HepG2 (cell line): Measurements from ENCODE around the gene PPP1R18. TPM values are rescaled to one million over a fixed set of nuclear protein-coding genes. Genes with fewer than 3 reads are reported as not detected.

ENCODE experiments used
- ELF1 ChIP-seq: sonication (generic); formaldehyde crosslinking; IDR thresholded peaks from 2 replicates; pipeline ENCODE4 v1.4.0; 2020; ENCODE audit warnings: missing genetic modification reagents
- NRL ChIP-seq: sonication (generic); formaldehyde crosslinking; IDR thresholded peaks from 2 replicates; pipeline ENCODE4 v1.5.0; 2020; ENCODE audit warnings: missing genetic modification reagents, mild to moderate bottlenecking, moderate library complexity, borderline replicate concordance
- REL ChIP-seq: sonication (generic); formaldehyde crosslinking; conservative IDR thresholded peaks from 2 replicates; pipeline ENCODE4 v1.8.0; 2022; ENCODE audit warnings: mild to moderate bottlenecking, missing genetic modification reagents, moderate library complexity
- ZBTB20 ChIP-seq: sonication (generic); formaldehyde crosslinking; IDR thresholded peaks from 2 replicates; pipeline ENCODE4 v1.8.1; 2023; ENCODE audit warnings: missing genetic modification reagents, low read depth, mild to moderate bottlenecking, borderline replicate concordance
- ZNF530 ChIP-seq: sonication (generic); formaldehyde crosslinking; IDR thresholded peaks from 2 replicates; pipeline ENCODE4 v1.5.0; 2020; ENCODE audit warnings: low read depth, mild to moderate bottlenecking, missing genetic modification reagents
- ZNF737 ChIP-seq: sonication (generic); formaldehyde crosslinking; IDR thresholded peaks from 2 replicates; pipeline ENCODE4 v1.5.0; 2020; ENCODE audit warnings: missing genetic modification reagents, mild to moderate bottlenecking, borderline replicate concordance
- polyA plus RNA-seq, 8 experiments: library from polyadenylated mRNA; depleted of rRNA in 3 of 8; stranded (reverse) in 7 of 8; unstranded in 1 of 8; fragments of >200 nt; fragmentation: Illumina TruSeq in 4 of 8; extraction: Trizol in 4 of 8; gene quantifications; 2 replicates each; pipeline versions ENCODE4 v1.2.1 to v1.2.3, GENCODE V29; 2011 to 2016; ENCODE audit warnings: low read depth in 4 of 8, missing spikeins in 1 of 8, mixed read lengths in 1 of 8; ENCODE audit not compliant: insufficient read depth in 1 of 8
- total RNA-seq, 5 experiments: library from RNA; depleted of rRNA; stranded (reverse); fragments of >200 nt; fragmentation: Illumina TruSeq; extraction: Trizol; gene quantifications; 2 replicates each; pipeline ENCODE4 v1.2.3, GENCODE V29; 2016; ENCODE audit warnings: low read depth in 1 of 5
- TF ChIP-seq, protein P1 (sequence below): sonication (generic); formaldehyde crosslinking; IDR thresholded peaks from 2 replicates; pipeline ENCODE4 v1.5.1; 2020; ENCODE audit warnings: missing genetic modification reagents, mild to moderate bottlenecking, borderline replicate concordance
- TF ChIP-seq, protein P2 (sequence below), 2 experiments: sonication (generic) in 1 of 2; formaldehyde crosslinking in 1 of 2; IDR thresholded peaks; 2 replicates each; pipeline versions ENCODE4 v1.5.1 to v1.6.1; 2011 to 2020; ENCODE audit warnings: borderline replicate concordance in 1 of 2, low read depth in 1 of 2, low read length in 1 of 2, mild to moderate bottlenecking in 1 of 2, missing genetic modification reagents in 1 of 2, moderate library complexity in 1 of 2
- TF ChIP-seq, protein P3 (sequence below), 2 experiments: fragments of 450-650 bp in 1 of 2; sonication (generic) in 1 of 2; formaldehyde crosslinking in 1 of 2; IDR thresholded peaks; 2 replicates each; pipeline versions ENCODE4 v1.6.1 to v1.8.0; 2016 to 2022; ENCODE audit warnings: antibody characterized with exemption in 1 of 2, mild to moderate bottlenecking in 1 of 2, missing genetic modification reagents in 1 of 2
- TF ChIP-seq, protein P4 (sequence below): sonication (generic); formaldehyde crosslinking; IDR thresholded peaks from 2 replicates; pipeline ENCODE4 v1.5.0; 2020; ENCODE audit warnings: mild to moderate bottlenecking, missing genetic modification reagents
- TF ChIP-seq, protein P5 (sequence below): IDR thresholded peaks from 2 replicates; pipeline ENCODE4 v1.6.1; 2016; ENCODE audit warnings: mild to moderate bottlenecking, missing biosample characterization, missing genetic modification reagents

PPP1R18 gene
- total and polyA plus RNA-seq, 2 of the 13 experiments (the other 11 are each of a cell fraction or from before 2014, with no cell fraction given), result 4.9 to 9.2 TPM

DNA sequence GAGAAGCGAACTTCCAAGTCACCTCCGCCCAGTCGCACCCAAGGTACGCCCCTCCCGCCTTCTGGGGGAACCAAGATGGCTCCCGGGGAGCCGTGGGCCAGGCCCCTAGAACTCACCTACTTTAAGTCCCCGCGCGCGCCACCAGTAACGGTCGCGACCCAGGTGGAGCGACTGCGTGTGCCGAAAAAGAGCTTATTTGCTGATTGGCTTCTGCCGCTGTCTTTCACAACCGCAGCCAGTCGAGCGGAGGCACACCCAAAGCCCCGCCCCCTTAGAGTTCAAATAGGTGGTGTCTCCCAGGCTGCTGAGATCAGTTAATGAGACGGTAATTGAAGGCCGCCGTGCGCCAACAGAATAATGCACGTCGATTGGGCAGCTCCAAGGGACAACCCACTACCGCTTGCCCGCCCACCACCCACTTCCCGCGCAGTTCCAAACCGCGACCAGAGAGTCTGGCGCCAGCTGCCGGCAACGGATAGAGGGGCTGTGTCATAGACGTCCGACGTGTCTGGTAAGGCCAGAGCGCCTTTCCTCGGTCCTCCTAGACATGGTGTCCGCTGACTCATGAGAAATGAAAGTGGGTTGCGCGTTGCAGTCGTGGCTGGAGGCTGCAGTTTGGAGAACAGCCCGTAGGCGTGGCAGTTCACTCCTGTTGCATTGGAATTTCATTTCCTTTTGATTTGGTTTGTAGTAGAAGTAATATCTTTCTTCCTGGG lies 30.8 kb upstream of the PPP1R18 start, which contains the start of gene MDC1 (continued):
- TF ChIP-seq, protein P1, sequence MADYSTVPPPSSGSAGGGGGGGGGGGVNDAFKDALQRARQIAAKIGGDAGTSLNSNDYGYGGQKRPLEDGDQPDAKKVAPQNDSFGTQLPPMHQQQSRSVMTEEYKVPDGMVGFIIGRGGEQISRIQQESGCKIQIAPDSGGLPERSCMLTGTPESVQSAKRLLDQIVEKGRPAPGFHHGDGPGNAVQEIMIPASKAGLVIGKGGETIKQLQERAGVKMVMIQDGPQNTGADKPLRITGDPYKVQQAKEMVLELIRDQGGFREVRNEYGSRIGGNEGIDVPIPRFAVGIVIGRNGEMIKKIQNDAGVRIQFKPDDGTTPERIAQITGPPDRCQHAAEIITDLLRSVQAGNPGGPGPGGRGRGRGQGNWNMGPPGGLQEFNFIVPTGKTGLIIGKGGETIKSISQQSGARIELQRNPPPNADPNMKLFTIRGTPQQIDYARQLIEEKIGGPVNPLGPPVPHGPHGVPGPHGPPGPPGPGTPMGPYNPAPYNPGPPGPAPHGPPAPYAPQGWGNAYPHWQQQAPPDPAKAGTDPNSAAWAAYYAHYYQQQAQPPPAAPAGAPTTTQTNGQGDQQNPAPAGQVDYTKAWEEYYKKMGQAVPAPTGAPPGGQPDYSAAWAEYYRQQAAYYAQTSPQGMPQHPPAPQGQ (CRISPR knock-in tag), result 0 out of 2 replicates have a peak, but pooled peaks have one; percentile 65
- TF ChIP-seq NRL (CRISPR knock-in tag), result peak; percentile 93; the same call in 1 of the 2 replicates
- peak; percentile 86 for TF ChIP-seq ELF1 (CRISPR knock-in tag)
- TF ChIP-seq, protein P2, sequence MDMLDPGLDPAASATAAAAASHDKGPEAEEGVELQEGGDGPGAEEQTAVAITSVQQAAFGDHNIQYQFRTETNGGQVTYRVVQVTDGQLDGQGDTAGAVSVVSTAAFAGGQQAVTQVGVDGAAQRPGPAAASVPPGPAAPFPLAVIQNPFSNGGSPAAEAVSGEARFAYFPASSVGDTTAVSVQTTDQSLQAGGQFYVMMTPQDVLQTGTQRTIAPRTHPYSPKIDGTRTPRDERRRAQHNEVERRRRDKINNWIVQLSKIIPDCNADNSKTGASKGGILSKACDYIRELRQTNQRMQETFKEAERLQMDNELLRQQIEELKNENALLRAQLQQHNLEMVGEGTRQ (IDR thresholded peaks at IDR 0.05; ENCODE audit: low read depth, low read length), result no peak
- TF ChIP-seq, protein P2 (CRISPR knock-in tag; IDR thresholded peaks at IDR 0.05; ENCODE audit: borderline replicate concordance), result no peak
- peak; percentile 92; the same call in 1 of the 2 replicates for TF ChIP-seq REL (CRISPR knock-in tag)
- TF ChIP-seq, protein P3, sequence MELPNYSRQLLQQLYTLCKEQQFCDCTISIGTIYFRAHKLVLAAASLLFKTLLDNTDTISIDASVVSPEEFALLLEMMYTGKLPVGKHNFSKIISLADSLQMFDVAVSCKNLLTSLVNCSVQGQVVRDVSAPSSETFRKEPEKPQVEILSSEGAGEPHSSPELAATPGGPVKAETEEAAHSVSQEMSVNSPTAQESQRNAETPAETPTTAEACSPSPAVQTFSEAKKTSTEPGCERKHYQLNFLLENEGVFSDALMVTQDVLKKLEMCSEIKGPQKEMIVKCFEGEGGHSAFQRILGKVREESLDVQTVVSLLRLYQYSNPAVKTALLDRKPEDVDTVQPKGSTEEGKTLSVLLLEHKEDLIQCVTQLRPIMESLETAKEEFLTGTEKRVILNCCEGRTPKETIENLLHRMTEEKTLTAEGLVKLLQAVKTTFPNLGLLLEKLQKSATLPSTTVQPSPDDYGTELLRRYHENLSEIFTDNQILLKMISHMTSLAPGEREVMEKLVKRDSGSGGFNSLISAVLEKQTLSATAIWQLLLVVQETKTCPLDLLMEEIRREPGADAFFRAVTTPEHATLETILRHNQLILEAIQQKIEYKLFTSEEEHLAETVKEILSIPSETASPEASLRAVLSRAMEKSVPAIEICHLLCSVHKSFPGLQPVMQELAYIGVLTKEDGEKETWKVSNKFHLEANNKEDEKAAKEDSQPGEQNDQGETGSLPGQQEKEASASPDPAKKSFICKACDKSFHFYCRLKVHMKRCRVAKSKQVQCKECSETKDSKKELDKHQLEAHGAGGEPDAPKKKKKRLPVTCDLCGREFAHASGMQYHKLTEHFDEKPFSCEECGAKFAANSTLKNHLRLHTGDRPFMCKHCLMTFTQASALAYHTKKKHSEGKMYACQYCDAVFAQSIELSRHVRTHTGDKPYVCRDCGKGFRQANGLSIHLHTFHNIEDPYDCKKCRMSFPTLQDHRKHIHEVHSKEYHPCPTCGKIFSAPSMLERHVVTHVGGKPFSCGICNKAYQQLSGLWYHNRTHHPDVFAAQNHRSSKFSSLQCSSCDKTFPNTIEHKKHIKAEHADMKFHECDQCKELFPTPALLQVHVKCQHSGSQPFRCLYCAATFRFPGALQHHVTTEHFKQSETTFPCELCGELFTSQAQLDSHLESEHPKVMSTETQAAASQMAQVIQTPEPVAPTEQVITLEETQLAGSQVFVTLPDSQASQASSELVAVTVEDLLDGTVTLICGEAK (IDR thresholded peaks at IDR 0.05), result no peak
- TF ChIP-seq, protein P3 (CRISPR knock-in tag; IDR thresholded peaks at IDR 0.05), result peak; percentile 85
- TF ChIP-seq ZBTB20, result peak; percentile 85; the same call in 1 of the 2 replicates
- no peak for TF ChIP-seq ZNF737 (CRISPR knock-in tag)
- TF ChIP-seq, protein P4, sequence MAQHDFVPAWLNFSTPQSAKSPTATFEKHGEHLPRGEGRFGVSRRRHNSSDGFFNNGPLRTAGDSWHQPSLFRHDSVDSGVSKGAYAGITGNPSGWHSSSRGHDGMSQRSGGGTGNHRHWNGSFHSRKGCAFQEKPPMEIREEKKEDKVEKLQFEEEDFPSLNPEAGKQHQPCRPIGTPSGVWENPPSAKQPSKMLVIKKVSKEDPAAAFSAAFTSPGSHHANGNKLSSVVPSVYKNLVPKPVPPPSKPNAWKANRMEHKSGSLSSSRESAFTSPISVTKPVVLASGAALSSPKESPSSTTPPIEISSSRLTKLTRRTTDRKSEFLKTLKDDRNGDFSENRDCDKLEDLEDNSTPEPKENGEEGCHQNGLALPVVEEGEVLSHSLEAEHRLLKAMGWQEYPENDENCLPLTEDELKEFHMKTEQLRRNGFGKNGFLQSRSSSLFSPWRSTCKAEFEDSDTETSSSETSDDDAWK (CRISPR knock-in tag), result no peak
- TF ChIP-seq, protein P5, sequence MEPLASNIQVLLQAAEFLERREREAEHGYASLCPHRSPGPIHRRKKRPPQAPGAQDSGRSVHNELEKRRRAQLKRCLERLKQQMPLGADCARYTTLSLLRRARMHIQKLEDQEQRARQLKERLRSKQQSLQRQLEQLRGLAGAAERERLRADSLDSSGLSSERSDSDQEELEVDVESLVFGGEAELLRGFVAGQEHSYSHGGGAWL (CRISPR knock-in tag), result peak; percentile 90
- TF ChIP-seq ZNF530, result no peak
